IPS-18c (cell line): Measurements from ENCODE around the gene OTX2.

Experiments used
- H3K4me3 ChIP-seq: 2 replicates; pipeline ENCODE4 v1.7.0; 2013; ENCODE audit warnings: low read depth, mild to moderate bottlenecking, low read length, moderate library complexity; ENCODE audit not compliant: insufficient read depth
- H3K9me3 ChIP-seq: one replicate; pipeline ENCODE4 v1.6.1; 2013; ENCODE audit warnings: mild to moderate bottlenecking, low read length, moderate library complexity; ENCODE audit not compliant: control insufficient read depth, insufficient read depth

Gene OTX2

GRCh38 chr14:56803816-56804535 is 6.3 kb downstream of the OTX2 start:
- no peaks in the 10 kb centered on the region for H3K9me3 ChIP-seq
- peak overlapping the region; percentile 53 for H3K4me3 ChIP-seq

GRCh38 chr14:56801920-56802319 is 8.4 kb downstream of the OTX2 start:
- Histone ChIP-seq H3K9me3 (no peaks in the 10 kb centered on the region), H3K4me3 (no peak overlapping the region)

GRCh38 chr14:56799343-56799645 is 11.0 kb downstream of the OTX2 start:
- Histone ChIP-seq H3K9me3 (no peaks in the 10 kb centered on the region), H3K4me3 (peak overlapping the region; percentile 56; the same call in 1 of the 2 replicates)

- Histone ChIP-seq H3K9me3 (no peaks in the 10 kb centered on the region), H3K4me3 (peak overlapping the region; percentile 56)
These were observed 11.6 kb downstream of the OTX2 start for GRCh38 chr14:56798447-56799342.

- Histone ChIP-seq H3K4me3 (peak overlapping the region; percentile 56), H3K9me3 (no peaks in the 10 kb centered on the region)
These were observed 12.5 kb downstream of the OTX2 start for GRCh38 chr14:56797569-56798446.

- H3K4me3 ChIP-seq = peak overlapping the region; percentile 11; the same call in 1 of the 2 replicates
- H3K9me3 ChIP-seq = no peaks in the 10 kb centered on the region
These were observed 13.2 kb downstream of the OTX2 start for GRCh38 chr14:56797003-56797568.

- peak overlapping the region; percentile 11; the same call in 1 of the 2 replicates for H3K4me3 ChIP-seq
These were observed 14.0 kb downstream of the OTX2 start for GRCh38 chr14:56796259-56796658.

GRCh38 chr14:56795284-56795622 is 15.0 kb downstream of the OTX2 start:
- H3K9me3 ChIP-seq = no peaks in the 10 kb centered on the region
- H3K4me3 ChIP-seq = peak overlapping the region; percentile 48

More at GRCh38 chr14:56796259-56796658, 14.0 kb downstream of the OTX2 start:
- no peaks in the 10 kb centered on the region for H3K9me3 ChIP-seq

GRCh38 chr14:56794557-56795283 is 15.6 kb downstream of the OTX2 start:
- H3K4me3 ChIP-seq = peak overlapping the region; percentile 48
- no peaks in the 10 kb centered on the region for H3K9me3 ChIP-seq

GRCh38 chr14:56794088-56794556 is 16.2 kb downstream of the OTX2 start:
- Histone ChIP-seq H3K9me3 (no peaks in the 10 kb centered on the region), H3K4me3 (peak overlapping the region; percentile 48)

- H3K9me3 ChIP-seq = no peaks in the 10 kb centered on the region
- no peak overlapping the region for H3K4me3 ChIP-seq
These were observed 20.3 kb downstream of the OTX2 start for GRCh38 chr14:56789955-56790354.

GRCh38 chr14:56787530-56787929 is 22.7 kb downstream of the OTX2 start:
- H3K4me3 ChIP-seq = no peak overlapping the region
- no peaks in the 10 kb centered on the region for H3K9me3 ChIP-seq

GRCh38 chr14:56782711-56783110 is 27.6 kb downstream of the OTX2 start:
- Histone ChIP-seq H3K4me3 (no peak overlapping the region), H3K9me3 (no peaks in the 10 kb centered on the region)

- Histone ChIP-seq H3K9me3 (no peaks in the 10 kb centered on the region), H3K4me3 (no peak overlapping the region)
These were observed 35.8 kb downstream of the OTX2 start for GRCh38 chr14:56774503-56774902.

- Histone ChIP-seq H3K9me3 (no peaks in the 10 kb centered on the region), H3K4me3 (no peak overlapping the region)
These were observed 39.8 kb downstream of the OTX2 start for GRCh38 chr14:56770512-56770911.

GRCh38 chr14:56760164-56760914 is 49.9 kb downstream of the OTX2 start:
- Histone ChIP-seq H3K4me3 (no peak overlapping the region), H3K9me3 (no peaks in the 10 kb centered on the region)
